Spleen (tissue), 11 donors: ENCODE measurements around the gene GYG2. TPM values are rescaled to one million over a fixed set of nuclear protein-coding genes. Genes with fewer than 3 reads are reported as not detected.
"Not testable (repeated sequence)": the region's sequence is repeated elsewhere in the genome, so short reads cannot be mapped to it uniquely, and the experiment has no call there.

Experiments
- DNase-seq: peaks from one replicate; pipeline ENCODE4 v3.0.0-alpha.2; 2020
- H3K27ac ChIP-seq, 8 donors: fragments of 200-600 bp; sonication (generic) in 7 of 8; 1 replicate in 4 of 8; 2 replicates in 4 of 8; pipeline versions ENCODE4 v1.5.0 to v1.8.0; 2016 to 2021; ENCODE audit warnings: inconsistent platforms in 4 of 8, mild to moderate bottlenecking in 4 of 8, moderate library complexity in 1 of 8
- H3K27me3 ChIP-seq, 7 donors: fragments of 200-600 bp; sonication (generic) in 6 of 7; replicated peaks in 1 of 7; 1 replicate in 4 of 7; 2 replicates in 3 of 7; pipeline versions ENCODE4 v1.5.0 to v1.8.0; 2016 to 2021; ENCODE audit warnings: inconsistent platforms in 3 of 7, mild to moderate bottlenecking in 1 of 7
- H3K36me3 ChIP-seq, 6 donors: fragments of 200-600 bp; sonication (generic) in 5 of 6; 1 replicate in 4 of 6; 2 replicates in 2 of 6; pipeline versions ENCODE4 v1.5.0 to v1.8.0; 2016 to 2021; ENCODE audit warnings: inconsistent platforms in 2 of 6
- H3K4me1 ChIP-seq, 6 donors: fragments of 200-600 bp; sonication (generic) in 5 of 6; 1 replicate in 3 of 6; 2 replicates in 3 of 6; pipeline versions ENCODE4 v1.5.0 to v1.8.0; 2016 to 2021; ENCODE audit warnings: inconsistent platforms in 3 of 6
- H3K4me3 ChIP-seq, 8 donors: fragments of 200-600 bp; sonication (generic) in 7 of 8; 1 replicate in 4 of 8; 2 replicates in 4 of 8; pipeline versions ENCODE4 v1.5.0 to v1.8.0; 2016 to 2021; ENCODE audit warnings: inconsistent platforms in 4 of 8, mild to moderate bottlenecking in 4 of 8, moderate library complexity in 2 of 8
- H3K9me3 ChIP-seq, 8 donors: fragments of 200-600 bp; sonication (generic) in 7 of 8; 1 replicate in 4 of 8; 2 replicates in 4 of 8; pipeline versions ENCODE4 v1.5.0 to v1.8.0; 2016 to 2021; ENCODE audit warnings: inconsistent platforms in 4 of 8
- CTCF ChIP-seq, 11 experiments: fragments of 200-600 bp in 7 of 11; fragments of 450-650 bp in 4 of 11; sonication (generic) in 4 of 11; IDR thresholded peaks in 8 of 11; conservative IDR thresholded peaks in 3 of 11; 1 replicate in 7 of 11; 2 replicates in 4 of 11; pipeline versions ENCODE4 v1.4.0 to v1.8.0; 2016 to 2021; ENCODE audit warnings: antibody characterized with exemption in 11 of 11, inconsistent platforms in 4 of 11, mild to moderate bottlenecking in 1 of 11
- POLR2A ChIP-seq, 3 donors: fragments of 450-650 bp; IDR thresholded peaks; one replicate each; pipeline ENCODE4 v1.5.1; 2017; ENCODE audit warnings: antibody characterized with exemption in 3 of 3, mild to moderate bottlenecking in 1 of 3
- POLR2AphosphoS5 ChIP-seq, 3 donors: sonication (generic); formaldehyde crosslinking; IDR thresholded peaks; one replicate each; pipeline ENCODE4 v1.5.1; 2017; ENCODE audit warnings: antibody characterized with exemption in 3 of 3
- WGBS, 5 donors: extraction: QIAGEN DNeasy Blood & Tissue Kit in 3 of 5; methylation state at CpG; one replicate each; pipeline versions ENCODE4 v1.1.5 to v1.1.7; 2013 to 2018; 5-methylcytosine and 5-hydroxymethylcytosine counted together
- intact Hi-C: fragments of 100-400 bp; cut with DNase I; formaldehyde crosslinking; loops from one replicate; pipeline ENCODE4 v1.15.0; 2023; ENCODE audit warnings: low total_unique reads
- polyA plus RNA-seq, 3 donors: library from polyadenylated mRNA; stranded (reverse); fragments of 200-250 nt; gene quantifications; one replicate each; pipeline ENCODE4 v1.2.1, GENCODE V29; 2013
- total RNA-seq, 7 donors: library from RNA; depleted of rRNA in 3 of 7; stranded (reverse); fragments of >200 nt in 3 of 7; fragmentation: NEBNext Ultra II Directional in 4 of 7; extraction: Animal tissue kit (Norgen Biotek cat#: 25700) in 4 of 7; gene quantifications; one replicate each; pipeline versions ENCODE4 v1.1.0 to v1.2.1, GENCODE V29; 2016 to 2021
- donor health status: healthy with polysubstance abuse.
- donor health status: DM: no; HTN: no; CAD: no; lungs with moderate emphysema.
- donor health status: DM: no; HTN: no; CAD: no.
- donor health status: Bipolar disorder and iron deficiency.
- donor health status: healthy.
- donor health status: DM: no; HTN: no; CAD: no.
- donor health status: DM: yes; HTN: yes; CAD: no.

The GYG2 gene
- total and polyA plus RNA-seq, 10 donors, result 0.22 to 0.92 (median 0.35) TPM; not detected in 2

GRCh38 chrX:2788980-2789379 is 39.8 kb upstream of the GYG2 start:
- 73 to 85% (median 80%) methylated on average over 4 of the region's 4 CpGs for WGBS, 5 donors
- intact Hi-C loops, result no loop called here
- H3K36me3 ChIP-seq, result no peaks in the 10 kb centered on the region
- no peak for DNase-seq
- no peaks in the 10 kb centered on the region for H3K9me3 ChIP-seq
- H3K4me3 ChIP-seq, result no peak overlapping the region
- no peaks in the 10 kb centered on the region for H3K27me3 ChIP-seq
- no peak for TF ChIP-seq POLR2A (IDR thresholded peaks at IDR 0.05)
- TF ChIP-seq CTCF (IDR thresholded peaks at IDR 0.05 in 8 of 11, conservative IDR thresholded peaks at IDR 0.05 in 3 of 11), result no peak
- TF ChIP-seq POLR2AphosphoS5 (IDR thresholded peaks at IDR 0.05), result no peak
- no peaks in the 10 kb centered on the region for H3K4me1 ChIP-seq
- H3K27ac ChIP-seq, result no peak overlapping the region

GRCh38 chrX:2789569-2789968 is 39.2 kb upstream of the GYG2 start:
- intact Hi-C loops, result no loop called here
- Histone ChIP-seq H3K9me3 (no peaks in the 10 kb centered on the region), H3K36me3 (no peaks in the 10 kb centered on the region), H3K4me3 (no peak overlapping the region), H3K27ac (no peak overlapping the region), H3K27me3 (no peaks in the 10 kb centered on the region), H3K4me1 (no peaks in the 10 kb centered on the region)
- TF ChIP-seq CTCF (IDR thresholded peaks at IDR 0.05 in 8 of 11, conservative IDR thresholded peaks at IDR 0.05 in 3 of 11) (no peak), POLR2AphosphoS5 (IDR thresholded peaks at IDR 0.05) (no peak), POLR2A (IDR thresholded peaks at IDR 0.05) (no peak)
- no peak for DNase-seq
- 85 to 93% (median 90%) methylated on average over 3 of the region's 3 CpGs for WGBS, 5 donors

- Histone ChIP-seq H3K27ac (no peak overlapping the region), H3K27me3 (no peaks in the 10 kb centered on the region), H3K9me3 (no peaks in the 10 kb centered on the region), H3K36me3 (no peaks in the 10 kb centered on the region), H3K4me3 (no peak overlapping the region), H3K4me1 (no peaks in the 10 kb centered on the region)
- 61 to 83% (median 71%) methylated on average over 6 to 7 of the region's 7 CpGs for WGBS, 5 donors
- no peak for TF ChIP-seq POLR2AphosphoS5 (IDR thresholded peaks at IDR 0.05)
- TF ChIP-seq POLR2A (IDR thresholded peaks at IDR 0.05), result no peak
- TF ChIP-seq CTCF (IDR thresholded peaks at IDR 0.05 in 8 of 11, conservative IDR thresholded peaks at IDR 0.05 in 3 of 11), result no peak
- no peak for DNase-seq
- intact Hi-C loops, result no loop called here
These were observed 35.0 kb upstream of the GYG2 start for GRCh38 chrX:2793752-2794151.

GRCh38 chrX:2794336-2794735 is 34.4 kb upstream of the GYG2 start:
- H3K4me3 ChIP-seq, result no peak overlapping the region
- no peaks in the 10 kb centered on the region for H3K27me3 ChIP-seq
- H3K9me3 ChIP-seq, result no peaks in the 10 kb centered on the region
- 91 to 100% (median 95%) methylated on average over 4 to 19 of the region's 19 CpGs for WGBS, 5 donors
- TF ChIP-seq POLR2AphosphoS5 (IDR thresholded peaks at IDR 0.05), result no peak
- TF ChIP-seq POLR2A (IDR thresholded peaks at IDR 0.05), result no peak
- TF ChIP-seq CTCF (IDR thresholded peaks at IDR 0.05 in 8 of 11, conservative IDR thresholded peaks at IDR 0.05 in 3 of 11), result no peak
- no peak overlapping the region for H3K27ac ChIP-seq
- H3K4me1 ChIP-seq, result no peaks in the 10 kb centered on the region
- no peaks in the 10 kb centered on the region for H3K36me3 ChIP-seq
- DNase-seq, result no peak
- intact Hi-C loops, result no loop called here

- H3K36me3 ChIP-seq, H3K4me3 ChIP-seq, DNase-seq, H3K4me1 ChIP-seq, intact Hi-C loops, H3K27ac ChIP-seq, H3K9me3 ChIP-seq, H3K27me3 ChIP-seq: not testable (repeated sequence)
- 32 to 74% (median 62%) methylated on average over 13 to 15 of the region's 15 CpGs for WGBS, 5 donors
These were observed 31.9 kb upstream of the GYG2 start for GRCh38 chrX:2796808-2797207.
